Stomach (tissue), 4 donors: ENCODE results near the gene PLSCR2.

Source experiments
- EP300 ChIP-seq: sonication (generic); formaldehyde crosslinking; IDR thresholded peaks from one replicate; pipeline ENCODE4 v1.6.1; 2017; ENCODE audit warnings: antibody characterized with exemption
- POLR2A ChIP-seq, 4 donors: fragments of 450-650 bp; IDR thresholded peaks; one replicate each; pipeline ENCODE4 v1.6.1; 2016; ENCODE audit warnings: antibody characterized with exemption in 4 of 4, control low read depth in 2 of 4, mild to moderate bottlenecking in 1 of 4, moderate library complexity in 1 of 4
- TF ChIP-seq, protein P1 (sequence below), 7 experiments: fragments of 450-650 bp in 4 of 7; fragments of 200-600 bp in 3 of 7; sonication (generic) in 3 of 7; IDR thresholded peaks; one replicate each; pipeline ENCODE4 v1.5.1; 2016 to 2019; ENCODE audit warnings: antibody characterized with exemption in 7 of 7, control low read depth in 2 of 7, mild to moderate bottlenecking in 1 of 7

DNA sequence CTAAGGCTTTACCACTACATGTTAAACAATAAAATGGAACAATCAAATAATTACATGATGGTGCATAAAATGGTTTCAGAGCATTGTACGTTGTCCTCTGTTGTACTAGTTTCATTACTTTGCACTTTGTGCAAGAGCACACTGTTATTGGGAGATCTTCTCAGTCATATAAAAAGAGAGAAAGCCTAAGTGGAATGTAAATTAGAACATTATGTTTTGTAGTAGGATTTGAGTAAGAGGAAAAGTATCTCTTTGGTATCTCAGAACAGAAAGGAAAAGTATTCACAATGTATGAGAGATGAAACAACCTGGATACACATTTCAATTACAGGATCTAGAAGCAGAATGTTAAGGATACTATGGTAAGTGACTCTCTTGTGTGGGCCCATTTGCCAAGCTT, 26.9 kb upstream of the PLSCR2 start:
- TF ChIP-seq EP300 (no peak), POLR2A (IDR thresholded peaks at IDR 0.05) (no peak)
- TF ChIP-seq, protein P1, sequence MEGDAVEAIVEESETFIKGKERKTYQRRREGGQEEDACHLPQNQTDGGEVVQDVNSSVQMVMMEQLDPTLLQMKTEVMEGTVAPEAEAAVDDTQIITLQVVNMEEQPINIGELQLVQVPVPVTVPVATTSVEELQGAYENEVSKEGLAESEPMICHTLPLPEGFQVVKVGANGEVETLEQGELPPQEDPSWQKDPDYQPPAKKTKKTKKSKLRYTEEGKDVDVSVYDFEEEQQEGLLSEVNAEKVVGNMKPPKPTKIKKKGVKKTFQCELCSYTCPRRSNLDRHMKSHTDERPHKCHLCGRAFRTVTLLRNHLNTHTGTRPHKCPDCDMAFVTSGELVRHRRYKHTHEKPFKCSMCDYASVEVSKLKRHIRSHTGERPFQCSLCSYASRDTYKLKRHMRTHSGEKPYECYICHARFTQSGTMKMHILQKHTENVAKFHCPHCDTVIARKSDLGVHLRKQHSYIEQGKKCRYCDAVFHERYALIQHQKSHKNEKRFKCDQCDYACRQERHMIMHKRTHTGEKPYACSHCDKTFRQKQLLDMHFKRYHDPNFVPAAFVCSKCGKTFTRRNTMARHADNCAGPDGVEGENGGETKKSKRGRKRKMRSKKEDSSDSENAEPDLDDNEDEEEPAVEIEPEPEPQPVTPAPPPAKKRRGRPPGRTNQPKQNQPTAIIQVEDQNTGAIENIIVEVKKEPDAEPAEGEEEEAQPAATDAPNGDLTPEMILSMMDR (IDR thresholded peaks at IDR 0.05), result no peak
